ENCODE measurements around the gene FYTTD1. TPM values are rescaled to one million over a fixed set of nuclear protein-coding genes. Genes with fewer than 3 reads are reported as not detected.

FYTTD1 gene
- total and polyA plus RNA-seq, 2 donors (not counting 1 experiment from before 2014, with no cell fraction given): 6.2 to 110 TPM

DNA sequence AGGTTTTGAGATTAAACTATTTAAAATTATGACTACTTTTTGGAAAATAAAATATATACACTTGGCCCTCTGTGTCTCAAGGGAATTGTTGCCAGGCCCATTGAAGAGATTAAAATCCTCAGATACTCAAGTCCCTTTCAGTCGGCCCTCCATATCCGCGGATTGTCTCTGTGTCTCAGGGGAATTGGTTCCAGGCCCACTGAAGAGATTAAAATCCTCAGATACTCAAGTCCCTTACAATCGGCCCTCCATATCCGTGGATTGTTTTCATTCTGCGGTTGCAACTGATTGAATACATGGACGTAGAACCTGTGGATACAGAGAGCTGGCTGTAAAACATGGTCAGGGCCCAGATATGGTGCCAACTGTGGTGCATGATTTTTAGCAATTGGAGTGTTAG is 25.6 kb downstream of the FYTTD1 start:
- peaks cover 7% of the 10 kb centered on the region for H3K79me2 ChIP-seq (ENCODE audit: control insufficient read depth, insufficient read depth, low read length)
- H3K4me1 Mint-ChIP-seq: peaks cover 20% of the 10 kb centered on the region
- no peak overlapping the region for H3K4me2 ChIP-seq (replicated peaks; ENCODE audit: low read depth, low read length, poor library complexity, severe bottlenecking)
- peaks cover 4% of the 10 kb centered on the region for H4K20me1 ChIP-seq (ENCODE audit: control insufficient read depth, insufficient read depth, low read length, poor library complexity, severe bottlenecking)
- peaks cover 4 to 8% of the 10 kb centered on the region in 2 donors for H3K4me1 ChIP-seq (ENCODE audit: control insufficient read depth in 2 of 2, insufficient read depth in 2 of 2, low read length in 2 of 2)
- TF ChIP-seq, protein P1, sequence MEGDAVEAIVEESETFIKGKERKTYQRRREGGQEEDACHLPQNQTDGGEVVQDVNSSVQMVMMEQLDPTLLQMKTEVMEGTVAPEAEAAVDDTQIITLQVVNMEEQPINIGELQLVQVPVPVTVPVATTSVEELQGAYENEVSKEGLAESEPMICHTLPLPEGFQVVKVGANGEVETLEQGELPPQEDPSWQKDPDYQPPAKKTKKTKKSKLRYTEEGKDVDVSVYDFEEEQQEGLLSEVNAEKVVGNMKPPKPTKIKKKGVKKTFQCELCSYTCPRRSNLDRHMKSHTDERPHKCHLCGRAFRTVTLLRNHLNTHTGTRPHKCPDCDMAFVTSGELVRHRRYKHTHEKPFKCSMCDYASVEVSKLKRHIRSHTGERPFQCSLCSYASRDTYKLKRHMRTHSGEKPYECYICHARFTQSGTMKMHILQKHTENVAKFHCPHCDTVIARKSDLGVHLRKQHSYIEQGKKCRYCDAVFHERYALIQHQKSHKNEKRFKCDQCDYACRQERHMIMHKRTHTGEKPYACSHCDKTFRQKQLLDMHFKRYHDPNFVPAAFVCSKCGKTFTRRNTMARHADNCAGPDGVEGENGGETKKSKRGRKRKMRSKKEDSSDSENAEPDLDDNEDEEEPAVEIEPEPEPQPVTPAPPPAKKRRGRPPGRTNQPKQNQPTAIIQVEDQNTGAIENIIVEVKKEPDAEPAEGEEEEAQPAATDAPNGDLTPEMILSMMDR (IDR thresholded peaks at IDR 0.05): no peak
- TF ChIP-seq EZH2 (IDR thresholded peaks at IDR 0.05; ENCODE audit: borderline replicate concordance, insufficient read depth, low read depth, low read length, poor library complexity, severe bottlenecking): no peak
- H3K9ac ChIP-seq (ENCODE audit: low read length): no peak overlapping the region
- no peak overlapping the region for H2AFZ ChIP-seq (ENCODE audit: insufficient read depth, low read depth, low read length, poor library complexity, severe bottlenecking)
- no peaks in the 10 kb centered on the region for H3K27me3 Mint-ChIP-seq
- no peak overlapping the region for H3K4me3 Mint-ChIP-seq
- ChIA-PET POLR2A (no interaction called here), CTCF (interaction anchor here (1.7 kb wide), 1 partner anchor 9 kb away, joined by 3 read pairs; no protein-coding TSS in a partner anchor)
- no peak for DNase-seq
- no peaks in the 10 kb centered on the region for H3K27me3 ChIP-seq (replicated peaks in 1 of 4; ENCODE audit: control extremely low read depth in 1 of 4, control insufficient read depth in 3 of 4, insufficient read depth in 4 of 4, low read length in 3 of 4)
- 96% methylated on average over 7 of the region's 7 CpGs for WGBS (ENCODE audit: insufficient coverage)
- peaks cover 10 to 69% of the 10 kb centered on the region in 2 experiments for H3K36me3 ChIP-seq (replicated peaks in 1 of 2; ENCODE audit: control extremely low read depth in 1 of 2, control insufficient read depth in 1 of 2, extremely low read depth in 1 of 2, insufficient read depth in 2 of 2, low read length in 1 of 2)
- no peak overlapping the region for H3K27ac Mint-ChIP-seq
- no peaks in the 10 kb centered on the region for H3K9me3 Mint-ChIP-seq (ENCODE audit: insufficient read depth)
- H3K4me3 ChIP-seq (ENCODE audit: control extremely low read depth in 1 of 5, extremely low read depth in 1 of 5, insufficient read depth in 1 of 5, low read depth in 2 of 5, low read length in 4 of 5): no peak overlapping the region
- H3K27ac ChIP-seq (ENCODE audit: low read length in 2 of 2): no peak overlapping the region
- ATAC-seq (ENCODE audit: low read depth): no peak
- intact Hi-C loops (cut with micrococcal nuclease): no loop called here
- H3K9me3 ChIP-seq (ENCODE audit: control extremely low read depth in 1 of 3, control insufficient read depth in 2 of 3, insufficient read depth in 1 of 3, low read length in 2 of 3): peaks cover 0 to 5% (median 0%) of the 10 kb centered on the region in 3 donors

DNA sequence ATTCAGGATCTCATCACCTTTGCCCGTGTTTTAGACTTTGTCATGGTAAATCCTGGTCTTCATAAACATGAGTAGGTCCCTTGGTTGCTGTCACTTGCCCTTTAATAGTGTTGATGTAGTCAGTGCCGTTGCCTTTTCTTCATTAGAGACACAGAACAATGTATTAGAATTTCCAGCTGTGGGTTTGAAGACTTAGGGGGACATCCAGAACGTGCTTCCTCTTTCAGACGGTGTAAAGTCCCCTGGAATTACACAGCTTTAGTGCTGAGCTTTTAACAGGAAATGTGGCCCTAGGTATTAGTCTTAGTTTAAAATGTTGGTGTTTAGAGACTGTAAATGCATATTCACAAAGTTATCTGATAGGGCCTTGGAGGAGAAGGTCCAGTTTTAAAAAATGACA is 32.5 kb downstream of the FYTTD1 start:
- Histone ChIP-seq H3K4me2 (replicated peaks; ENCODE audit: low read depth, low read length, poor library complexity, severe bottlenecking) (no peak overlapping the region), H2AFZ (ENCODE audit: insufficient read depth, low read depth, low read length, poor library complexity, severe bottlenecking) (no peak overlapping the region), H3K4me1 (ENCODE audit: control insufficient read depth in 2 of 2, insufficient read depth in 2 of 2, low read length in 2 of 2) (peaks cover 20% of the 10 kb centered on the region in 2 donors), H3K4me3 (ENCODE audit: control extremely low read depth in 1 of 5, extremely low read depth in 1 of 5, insufficient read depth in 1 of 5, low read depth in 2 of 5, low read length in 4 of 5) (no peak overlapping the region), H3K27ac (ENCODE audit: low read length in 2 of 2) (peak overlapping the region; percentile 8 to 72), H3K9me3 (ENCODE audit: control extremely low read depth in 1 of 3, control insufficient read depth in 2 of 3, insufficient read depth in 1 of 3, low read length in 2 of 3) (no peaks in the 10 kb centered on the region), H3K27me3 (replicated peaks in 1 of 4; ENCODE audit: control extremely low read depth in 1 of 4, control insufficient read depth in 3 of 4, insufficient read depth in 4 of 4, low read length in 3 of 4) (no peaks in the 10 kb centered on the region), H3K36me3 (replicated peaks in 1 of 2; ENCODE audit: control extremely low read depth in 1 of 2, control insufficient read depth in 1 of 2, extremely low read depth in 1 of 2, insufficient read depth in 2 of 2, low read length in 1 of 2) (peaks cover 9 to 33% of the 10 kb centered on the region in 2 experiments), H3K79me2 (ENCODE audit: control insufficient read depth, insufficient read depth, low read length) (peaks cover 10% of the 10 kb centered on the region), H4K20me1 (ENCODE audit: control insufficient read depth, insufficient read depth, low read length, poor library complexity, severe bottlenecking) (no peaks in the 10 kb centered on the region), H3K9ac (ENCODE audit: low read length) (no peak overlapping the region)
- ATAC-seq (ENCODE audit: low read depth) (peak; percentile 83), DNase-seq (peak; percentile 69)
- POLR2A ChIA-PET: interaction anchor here (0.9 to 1.9 kb wide), 3 partner anchors 9 to 19 kb away, joined by 3 to 9 read pairs (median 4); partner anchors contain the start of gene LRCH3
- intact Hi-C loops (cut with micrococcal nuclease): loop anchor here (1.0 kb wide), 1 partner anchor 9 kb away; the partner anchor contains the start of gene LRCH3
- H3K4me3 Mint-ChIP-seq: peak overlapping the region; percentile 10
- TF ChIP-seq, protein P1 (IDR thresholded peaks at IDR 0.05): no peak
- TF ChIP-seq EZH2 (IDR thresholded peaks at IDR 0.05; ENCODE audit: borderline replicate concordance, insufficient read depth, low read depth, low read length, poor library complexity, severe bottlenecking): no peak
- no peaks in the 10 kb centered on the region for H3K9me3 Mint-ChIP-seq (ENCODE audit: insufficient read depth)
- H3K27ac Mint-ChIP-seq: peak overlapping the region; percentile 68
- peaks cover 31% of the 10 kb centered on the region for H3K4me1 Mint-ChIP-seq
- H3K27me3 Mint-ChIP-seq: no peaks in the 10 kb centered on the region
- WGBS (ENCODE audit: insufficient coverage): 61% methylated on average over 2 of the region's 4 CpGs
- CTCF ChIA-PET: interaction anchor here (0.8 to 3.8 kb wide), 8 partner anchors 9 to 68 kb away, joined by 3 to 12 read pairs (median 4); partner anchors contain the start of gene LRCH3

Measured in B cell (primary cell).